Fibroblast of peridontal ligament (primary cell): ENCODE data around the gene ACSS2.

Source experiments
- DNase-seq: peaks from one replicate; pipeline ENCODE4 v3.0.0-alpha.2; 2010; ENCODE audit errors: extremely low read depth

ACSS2 gene

DNA sequence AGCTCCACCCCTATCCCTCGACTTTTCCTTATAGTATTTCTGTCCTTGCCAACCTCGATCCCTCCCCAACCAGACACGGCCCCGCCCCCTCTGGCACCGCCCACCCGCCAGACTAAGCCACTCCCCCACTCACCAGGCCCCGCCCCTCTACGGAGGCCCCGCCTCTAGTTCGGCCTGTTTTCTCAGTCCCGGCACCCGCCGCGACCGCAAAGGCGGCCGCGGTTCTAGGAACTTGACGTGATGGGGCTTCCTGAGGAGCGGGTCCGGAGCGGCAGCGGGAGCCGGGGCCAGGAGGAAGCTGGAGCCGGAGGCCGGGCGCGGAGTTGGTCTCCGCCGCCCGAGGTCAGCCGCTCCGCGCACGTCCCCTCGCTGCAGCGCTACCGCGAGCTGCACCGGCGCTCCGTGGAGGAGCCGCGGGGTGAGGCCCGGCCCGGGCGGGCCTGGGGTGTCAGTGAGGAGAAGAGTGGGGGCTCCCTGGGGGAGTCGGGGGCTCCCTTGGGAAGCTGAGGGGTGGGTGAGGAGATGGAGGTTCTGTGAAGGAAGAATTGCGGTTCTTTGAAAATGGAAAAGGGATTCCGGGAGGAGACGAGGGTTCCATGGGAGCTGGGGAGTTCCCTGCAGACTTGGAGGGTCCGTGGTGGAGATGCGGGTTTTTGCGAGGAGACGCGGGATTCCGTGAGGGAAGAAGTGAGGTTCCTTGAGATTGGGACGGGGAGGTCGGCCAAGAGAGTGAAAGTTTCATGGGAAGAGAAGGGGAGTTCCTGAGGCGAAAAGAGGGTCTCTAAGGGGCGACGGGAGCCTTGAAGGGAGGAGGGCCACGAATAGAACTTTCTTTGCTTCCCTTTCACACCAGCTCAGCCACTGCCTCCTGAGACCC, at the start of gene ACSS2:
TSS of gene ACSS2 (plus strand) at position 207 of the 877 bp plus-strand sequence. CDS start at position 241, 34 bp downstream.
- DNase-seq: peak; percentile 97

DNA sequence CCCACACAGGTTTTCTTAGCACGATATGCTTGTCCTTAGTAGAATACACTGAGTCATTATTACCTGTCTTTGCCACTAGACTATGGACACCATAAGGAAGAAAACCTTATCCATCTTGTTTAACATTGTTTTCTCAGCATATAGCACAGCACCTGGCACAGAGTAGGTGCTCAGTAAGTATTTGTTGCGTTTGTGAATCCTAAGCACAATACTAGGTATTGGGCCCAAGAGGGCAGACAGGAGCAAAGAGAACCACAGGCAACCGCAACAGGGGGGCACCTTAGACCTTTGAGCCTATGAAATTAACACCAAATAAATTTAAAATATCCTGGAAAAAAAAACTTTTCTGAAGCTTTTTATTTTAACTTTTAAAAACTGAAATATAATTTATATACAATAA, 47.2 kb upstream of the ACSS2 start:
- DNase-seq: no peak

GRCh38 chr20:34831936-34832335, 44.5 kb upstream of the ACSS2 start:
- DNase-seq: no peak

GRCh38 chr20:34834459-34834893, 41.9 kb upstream of the ACSS2 start:
- peak; percentile 70 for DNase-seq

DNA sequence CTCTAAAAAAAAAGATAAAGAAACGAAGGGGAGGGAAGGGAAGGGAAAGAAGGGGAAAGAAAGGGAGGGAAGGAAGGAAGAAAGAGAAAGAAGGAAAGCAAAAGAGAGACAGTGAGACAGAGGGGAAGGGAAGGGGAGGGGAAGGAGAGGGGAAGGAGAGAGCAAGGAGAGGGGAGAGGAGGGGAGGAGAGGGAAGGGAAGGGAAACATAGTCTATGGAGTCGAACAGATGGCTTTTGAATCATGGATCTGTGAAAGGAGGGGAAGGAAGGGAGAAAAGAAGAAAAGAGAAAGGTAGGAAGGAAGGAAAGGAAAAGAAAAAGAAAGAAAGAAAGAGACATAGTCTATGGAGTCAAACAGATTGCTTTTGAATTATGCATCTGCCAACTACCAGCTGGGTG, 34.3 kb upstream of the ACSS2 start:
- DNase-seq: no peak

- no peak for DNase-seq
Observed at GRCh38 chr20:34843421-34843820, 33.0 kb upstream of the ACSS2 start.

- no peak for DNase-seq
Observed at GRCh38 chr20:34848597-34848996, 27.8 kb upstream of the ACSS2 start.

- DNase-seq: no peak
Observed at GRCh38 chr20:34849778-34850177, 26.6 kb upstream of the ACSS2 start.

- DNase-seq: no peak
Observed at GRCh38 chr20:34850969-34851368, 25.4 kb upstream of the ACSS2 start.

GRCh38 chr20:34852298-34852697, 24.1 kb upstream of the ACSS2 start:
- no peak for DNase-seq

GRCh38 chr20:34859367-34859766, 17.0 kb upstream of the ACSS2 start:
- DNase-seq: no peak

- DNase-seq: no peak
Observed at GRCh38 chr20:34859826-34860545, 16.4 kb upstream of the ACSS2 start.

DNA sequence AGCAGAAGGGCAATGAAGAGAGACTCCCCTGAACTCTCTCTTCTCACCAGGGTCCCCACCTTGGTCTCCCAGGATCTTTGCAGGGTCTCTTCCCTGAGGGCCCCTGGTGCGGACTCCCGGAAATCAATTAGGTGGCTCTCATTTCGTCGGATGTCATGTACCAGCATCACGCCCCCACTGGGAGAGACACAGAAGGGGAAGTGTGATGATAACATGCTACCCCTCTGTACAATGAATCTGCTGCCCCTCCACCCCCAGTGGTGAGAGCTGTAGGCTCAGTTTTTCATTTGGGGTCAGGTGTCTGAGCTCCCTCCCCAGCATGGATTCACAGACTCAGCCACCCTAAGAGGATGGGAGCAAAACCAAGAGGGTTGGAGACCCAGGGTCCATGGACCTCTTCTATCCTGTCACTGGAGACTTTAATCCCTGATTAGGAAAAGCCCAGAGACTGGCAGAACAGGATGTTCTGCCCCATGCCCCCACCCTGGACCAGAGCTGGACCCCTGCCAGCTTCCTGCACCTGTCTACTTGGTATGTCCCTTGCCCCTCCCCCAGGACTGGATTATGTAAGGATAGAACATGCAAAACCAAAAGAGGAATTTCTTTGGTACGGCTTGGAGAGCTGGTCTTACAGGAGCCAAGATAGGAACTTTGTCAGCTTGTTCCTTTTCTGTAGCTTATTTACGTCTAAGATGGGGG, 14.9 kb upstream of the ACSS2 start:
- no peak for DNase-seq

DNA sequence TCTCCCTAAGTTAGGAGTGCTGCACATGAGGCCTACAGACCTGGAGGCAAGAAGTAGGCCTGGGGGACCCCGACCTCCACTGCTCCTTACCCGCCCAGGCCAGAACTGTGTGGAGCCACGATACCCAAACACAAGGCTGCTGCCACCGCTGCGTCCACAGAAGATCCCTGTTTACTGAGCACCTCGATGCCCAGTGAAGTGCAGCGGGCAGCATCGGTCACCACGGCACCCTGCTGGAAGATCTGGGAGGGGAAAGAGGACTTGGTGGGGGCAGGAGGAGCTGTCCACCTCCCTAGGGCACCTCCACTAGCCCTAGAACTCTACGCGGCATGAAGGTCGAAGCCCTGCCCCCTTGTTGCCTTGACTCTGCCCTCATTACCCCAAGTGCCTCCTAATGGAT, 13.7 kb upstream of the ACSS2 start:
- DNase-seq: no peak

DNA sequence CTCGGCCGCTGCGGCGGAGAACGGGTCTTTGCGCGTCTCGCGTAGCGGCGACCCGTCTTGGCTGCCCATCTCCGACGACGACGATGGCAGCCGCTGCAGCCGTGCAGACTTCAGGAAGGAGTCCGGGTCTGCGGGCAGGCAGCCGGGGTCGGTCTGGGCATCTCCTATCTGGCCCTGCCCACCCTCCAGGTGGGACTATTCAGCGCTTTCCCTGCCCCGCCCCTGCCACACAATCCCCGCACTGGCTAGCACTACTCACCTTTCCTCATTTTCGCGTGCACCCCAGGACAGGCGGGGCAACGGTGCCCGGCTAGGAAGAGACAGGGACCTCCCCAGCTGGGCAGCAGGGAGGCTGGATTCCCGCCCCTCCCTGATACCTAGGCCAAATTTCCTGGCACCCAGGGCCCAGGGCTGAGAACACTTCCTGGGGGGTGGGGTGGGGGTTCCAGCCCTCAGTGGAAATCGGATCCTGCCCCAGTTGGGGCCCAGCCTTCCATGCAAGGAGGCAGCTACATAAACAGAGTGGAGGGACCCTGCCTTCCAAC, 12.9 kb upstream of the ACSS2 start:
- no peak for DNase-seq

DNA sequence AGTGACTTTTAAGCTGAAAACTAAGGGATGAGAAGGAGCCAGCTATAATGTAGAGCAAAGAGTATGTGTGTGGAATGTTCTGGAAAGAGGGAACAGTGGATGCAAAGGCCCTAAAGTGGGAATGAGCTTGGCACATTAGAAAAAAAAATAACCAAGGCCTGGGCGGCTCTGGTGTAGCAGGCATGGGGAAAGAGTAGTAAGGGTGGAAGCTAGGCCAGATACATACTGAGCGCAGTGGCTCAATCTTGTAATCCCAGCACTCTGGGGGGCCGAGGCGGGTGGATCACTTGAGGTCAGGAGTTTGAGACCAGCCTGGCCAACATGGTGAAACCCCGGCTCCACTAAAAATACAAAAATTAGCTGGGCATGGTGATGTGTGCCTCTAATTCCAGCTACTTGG, 12.2 kb upstream of the ACSS2 start:
- DNase-seq: no peak

DNA sequence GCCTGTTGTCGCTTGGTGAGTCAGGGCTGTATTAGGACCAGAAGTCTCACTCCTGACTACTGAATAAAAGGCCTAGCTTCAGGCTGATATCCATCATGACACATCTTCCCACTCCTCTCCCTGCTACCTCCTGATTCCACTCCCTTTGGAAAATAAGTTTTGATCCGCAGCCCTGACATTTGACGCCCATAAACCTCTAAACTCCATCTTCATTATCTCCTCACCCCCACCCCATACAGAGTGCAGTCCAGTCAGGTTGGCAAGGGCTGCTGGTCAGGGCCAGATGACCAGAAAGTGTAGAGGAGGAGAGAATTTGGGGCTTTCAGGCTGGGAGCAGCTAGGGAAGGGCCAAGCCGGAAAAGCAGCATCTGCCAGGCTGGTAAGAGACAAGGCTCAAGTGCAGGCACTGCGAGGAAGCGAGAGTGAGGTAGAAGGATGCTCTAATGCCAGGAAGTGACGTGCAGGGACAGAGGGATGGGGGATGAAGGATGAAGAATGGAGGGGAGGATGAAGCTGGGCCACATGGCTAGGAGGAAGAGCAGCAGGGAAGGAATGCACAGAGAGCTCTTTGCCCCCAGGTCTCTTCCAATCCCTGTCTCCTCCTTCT, 5.0 kb upstream of the ACSS2 start:
- DNase-seq: no peak

GRCh38 chr20:34871966-34872621, 4.3 kb upstream of the ACSS2 start:
- no peak for DNase-seq

- DNase-seq: peak; percentile 47
Observed at GRCh38 chr20:34872622-34873224, 3.7 kb upstream of the ACSS2 start, which contains the start of gene GGT7. GGT7 (minus strand) TSS chr20:34872856; CDS start chr20:34872815, 41 bp downstream.

- DNase-seq: no peak
Observed at GRCh38 chr20:34873583-34874093, 2.8 kb upstream of the ACSS2 start.
